HG03039 (cell line): ENCODE data around the gene GRIA3.

Experiments used
- ATAC-seq: cut with Tn5 transposase; IDR thresholded peaks from one replicate; pipeline ENCODE4 v1.9.1; 2021; ENCODE audit warnings: mild to moderate bottlenecking, moderate library complexity; ENCODE audit not compliant: unreplicated experiment

Gene GRIA3

DNA sequence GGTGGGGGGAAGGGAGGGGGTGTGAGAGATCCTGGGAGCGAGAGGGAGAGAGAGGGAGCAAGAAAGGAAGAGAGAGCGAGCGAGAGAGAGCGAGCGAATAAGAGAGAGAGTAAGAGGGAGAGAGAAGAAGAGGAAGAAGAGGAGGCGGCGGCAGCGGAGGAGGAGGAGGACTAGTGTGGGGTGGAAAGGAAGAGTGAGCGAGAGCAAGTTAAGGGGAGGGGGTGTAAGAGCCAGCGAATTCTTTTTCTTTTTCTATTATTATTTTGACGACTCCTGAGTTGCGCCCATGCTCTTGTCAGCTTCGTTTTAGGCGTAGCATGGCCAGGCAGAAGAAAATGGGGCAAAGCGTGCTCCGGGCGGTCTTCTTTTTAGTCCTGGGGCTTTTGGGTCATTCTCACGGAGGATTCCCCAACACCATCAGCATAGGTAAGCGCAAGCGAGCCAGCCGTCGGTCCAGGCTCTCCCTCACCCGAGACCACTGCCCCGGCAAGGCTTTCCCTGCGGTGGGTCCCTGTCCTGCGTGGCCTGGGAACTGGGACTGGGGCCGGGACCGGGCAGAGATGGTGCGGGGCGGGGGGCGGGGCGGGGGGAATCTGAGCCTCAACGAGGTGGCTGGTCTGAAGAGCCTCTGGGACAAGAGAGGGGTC is at the start of gene GRIA3:
Gene GRIA3, plus strand, starts transcription at position 60 of the 647 bp plus-strand sequence. Its CDS starts 258 bp downstream, at position 318.
- no peak for ATAC-seq

DNA sequence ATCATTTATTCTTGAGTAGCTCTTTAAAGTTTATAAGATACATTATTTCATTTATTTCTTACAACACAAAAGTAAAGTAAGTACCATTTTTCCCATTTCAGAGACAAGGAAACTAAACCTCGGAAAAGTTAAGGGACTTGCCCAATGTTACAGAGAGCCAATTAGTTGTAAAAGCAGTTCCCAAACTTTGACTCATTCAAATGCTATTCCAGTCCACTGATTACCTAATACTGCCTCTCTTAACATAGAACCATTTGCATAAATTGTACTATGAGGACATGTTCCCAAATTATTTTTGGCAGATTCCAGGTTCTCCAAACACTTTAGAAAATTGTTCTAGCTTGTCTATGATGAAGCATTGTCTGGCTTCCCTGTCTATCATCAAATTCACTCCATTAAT is 45.6 kb upstream of the GRIA3 start:
- no peak for ATAC-seq

DNA sequence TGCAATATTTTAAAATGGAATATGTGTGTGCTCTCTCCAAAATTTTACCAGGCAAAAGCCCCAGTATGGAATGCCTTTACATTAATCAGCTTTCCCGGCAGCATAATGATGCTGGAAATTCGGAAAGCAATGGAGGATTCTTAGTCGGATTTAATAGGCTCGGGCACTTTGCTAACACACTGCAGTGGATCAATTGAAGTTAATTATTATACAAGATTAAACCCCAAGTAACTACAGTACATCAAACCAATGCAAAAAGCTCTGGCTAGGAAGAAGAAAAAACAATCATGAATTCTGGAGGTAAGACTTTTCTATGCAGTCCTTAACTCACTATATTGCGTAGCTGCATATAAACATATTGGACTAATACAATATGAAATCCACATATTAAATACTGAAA is 43.6 kb upstream of the GRIA3 start:
- ATAC-seq, result no peak

DNA sequence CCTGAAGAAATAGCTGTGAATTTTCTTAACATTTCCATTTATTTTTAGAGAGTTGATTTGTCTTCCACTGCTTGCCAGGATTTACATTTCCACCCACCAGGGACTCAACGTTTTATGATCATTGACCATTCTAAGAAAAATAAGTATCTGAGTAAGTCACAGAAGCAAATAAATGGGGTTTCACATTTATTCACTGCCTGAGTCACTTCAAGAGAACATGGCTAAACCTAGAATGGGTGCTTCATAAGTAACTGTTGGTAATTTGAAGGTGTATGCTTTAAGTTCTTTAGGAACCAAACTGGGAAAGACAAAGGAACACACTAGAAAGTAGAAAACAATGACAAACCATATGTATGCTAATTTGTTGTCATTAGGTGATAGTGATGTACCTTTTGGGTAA is 43.2 kb upstream of the GRIA3 start:
- ATAC-seq, result no peak

DNA sequence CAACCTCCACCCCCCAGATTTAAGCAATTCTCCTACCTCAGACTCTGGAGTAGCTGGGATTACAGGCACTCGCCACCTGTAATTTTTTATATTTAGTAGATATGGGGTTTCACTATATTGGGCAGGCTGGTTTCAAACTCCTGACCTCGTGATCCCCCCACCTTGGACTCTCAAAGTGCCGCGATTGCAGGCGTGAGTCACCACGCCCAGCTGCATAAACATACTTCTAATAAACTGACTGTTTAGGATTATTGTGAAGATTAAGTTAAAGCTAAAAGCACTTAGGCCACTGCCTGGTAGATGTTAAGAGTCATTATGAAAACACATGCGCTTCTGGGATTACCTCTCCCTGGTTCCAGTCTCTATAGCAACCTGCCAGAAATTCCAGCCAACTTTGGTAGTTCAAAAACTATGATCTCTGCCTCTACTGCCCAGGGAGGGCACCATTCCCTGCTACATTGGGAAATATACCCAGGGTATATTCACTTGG is 30.2 kb upstream of the GRIA3 start:
- ATAC-seq, result no peak

DNA sequence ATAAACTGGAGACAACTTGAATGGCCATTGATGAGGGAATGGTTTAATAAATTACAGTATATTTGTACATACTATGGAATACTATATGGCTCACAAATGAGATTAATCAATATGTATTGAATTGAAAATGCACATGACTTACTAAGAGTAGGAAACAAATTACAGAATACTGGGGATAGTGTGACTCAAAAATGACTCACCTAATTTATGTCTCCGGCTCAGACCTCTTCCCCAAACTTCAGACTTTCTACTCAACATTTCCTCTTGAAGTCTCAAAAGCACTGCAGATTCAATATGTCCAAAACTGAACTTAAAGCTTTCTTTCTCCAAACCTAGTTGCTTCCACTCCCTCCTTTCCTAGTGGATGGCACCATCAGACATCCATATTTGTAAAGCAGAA is 28.8 kb upstream of the GRIA3 start:
- no peak for ATAC-seq

DNA sequence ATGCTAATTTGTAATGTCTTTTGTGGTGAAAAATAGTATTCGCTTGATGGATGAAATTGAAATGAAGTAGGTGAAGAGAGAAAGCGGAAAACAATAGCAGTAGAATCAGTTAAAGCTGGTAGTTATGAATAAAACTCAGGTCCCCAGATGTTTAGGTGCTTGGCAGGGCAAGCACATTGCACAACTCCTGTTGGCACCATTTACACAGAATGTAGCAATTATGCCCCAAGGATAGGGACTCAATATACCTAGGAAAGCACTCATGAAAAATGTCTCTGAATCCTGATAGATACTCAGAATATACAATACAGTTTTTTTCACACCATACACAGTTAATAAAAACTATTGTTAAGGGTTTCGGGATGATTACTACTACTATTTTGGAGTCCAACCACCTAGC is 26.5 kb upstream of the GRIA3 start:
- ATAC-seq, result no peak

DNA sequence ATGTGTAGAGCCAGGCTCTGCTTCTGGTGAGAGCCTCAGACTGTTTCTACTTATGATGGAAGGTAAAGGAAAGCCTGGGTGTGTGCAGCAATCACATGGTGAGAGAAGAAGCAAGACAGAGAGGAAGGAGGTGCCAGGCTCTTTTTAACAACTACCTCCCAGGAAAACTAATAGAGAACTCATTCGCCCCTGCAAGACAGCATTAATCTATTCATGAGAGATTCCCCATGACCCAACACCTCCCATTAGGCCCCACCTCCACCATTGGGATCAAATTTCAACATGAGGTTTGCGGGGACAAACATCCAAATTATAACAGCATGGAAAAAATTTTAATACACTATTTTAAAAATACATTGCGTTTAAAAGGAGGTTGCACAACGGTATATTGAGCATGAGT is 24.7 kb upstream of the GRIA3 start:
- ATAC-seq, result no peak

DNA sequence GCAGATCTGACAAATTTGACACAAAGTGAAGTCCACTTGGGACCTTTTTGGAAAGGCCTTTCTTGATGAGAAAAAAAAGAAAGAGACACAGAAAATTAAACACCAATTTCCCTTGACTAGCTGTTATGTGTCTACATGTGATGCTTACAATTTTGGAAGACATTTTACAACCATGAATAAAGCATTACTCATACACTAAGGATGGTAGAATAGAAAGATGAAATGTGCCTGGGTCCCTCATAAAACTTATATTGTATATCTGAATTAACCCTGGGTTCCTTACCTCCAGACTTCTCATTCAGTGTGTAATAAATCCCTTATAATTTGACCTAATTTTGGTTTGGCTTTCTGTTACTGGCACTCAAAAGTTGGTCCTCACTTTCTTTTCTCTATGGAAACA is 16.5 kb upstream of the GRIA3 start:
- ATAC-seq, result no peak

DNA sequence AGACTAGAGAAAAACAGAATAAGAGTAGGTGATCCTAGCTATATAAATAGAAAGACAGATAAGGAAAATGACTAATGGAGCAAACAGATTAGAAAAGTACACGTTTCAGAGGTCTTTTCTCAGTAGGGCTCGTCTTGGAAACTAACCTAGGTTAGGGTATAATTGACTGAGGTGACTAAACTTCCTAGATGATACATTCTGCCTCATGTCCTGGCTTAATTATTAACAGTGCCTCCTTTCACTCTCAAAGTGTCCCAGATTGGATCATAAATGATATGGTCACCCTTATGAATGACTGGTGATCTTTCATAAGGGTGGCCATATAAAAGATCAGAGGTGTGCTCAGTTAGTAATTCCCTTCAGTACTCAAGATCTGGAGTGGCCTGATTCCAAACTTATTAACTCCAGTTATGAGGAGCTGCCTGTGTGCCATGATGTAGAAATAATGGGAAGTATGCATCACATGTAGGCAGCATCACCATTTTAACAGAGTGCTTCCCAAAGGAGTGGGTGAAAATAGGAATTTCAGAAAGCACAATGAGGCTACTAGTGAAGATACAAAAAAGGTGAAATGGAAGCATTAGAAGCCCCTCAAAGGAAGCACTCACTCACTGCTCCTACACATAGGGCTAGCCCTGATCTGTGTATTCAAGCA is 14.7 kb upstream of the GRIA3 start:
- no peak for ATAC-seq

DNA sequence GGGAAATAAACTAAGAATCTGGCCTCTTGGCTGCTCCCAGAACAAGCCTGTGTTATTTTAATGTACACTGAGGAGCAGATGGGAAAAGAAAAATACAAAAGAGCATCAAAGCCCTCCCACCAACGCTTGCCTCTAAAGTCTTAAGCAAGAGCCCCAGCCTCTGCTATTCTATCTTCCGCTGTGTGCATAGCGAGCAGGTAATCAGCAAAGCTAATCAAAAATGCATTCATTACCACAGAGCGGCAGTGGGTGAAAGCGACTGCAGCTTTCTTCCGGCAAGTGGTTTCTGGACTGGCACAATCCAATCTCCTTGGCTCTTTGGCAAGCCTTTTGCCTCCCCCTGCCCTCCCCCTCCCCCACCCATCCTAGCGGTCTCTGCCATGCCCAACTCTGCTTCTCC is 13.5 kb upstream of the GRIA3 start:
- no peak for ATAC-seq

DNA sequence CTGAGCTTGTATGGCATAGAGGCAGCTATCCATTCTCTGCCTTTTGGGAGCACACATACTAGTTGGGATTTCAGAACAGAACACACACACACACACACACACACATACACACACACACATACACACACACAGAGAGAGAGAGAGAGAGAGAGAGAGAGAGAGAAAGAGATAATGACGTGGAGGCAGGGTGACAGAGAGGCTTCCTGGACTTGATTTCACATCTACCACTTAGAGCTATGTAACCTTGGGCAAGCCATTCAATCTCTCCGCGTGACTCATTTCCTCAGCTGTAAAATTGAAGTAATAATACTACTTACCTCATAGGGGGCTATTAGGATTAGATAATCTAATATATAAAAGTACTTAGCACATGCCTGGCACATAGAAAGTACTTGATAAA is 12.3 kb upstream of the GRIA3 start:
- ATAC-seq, result no peak

DNA sequence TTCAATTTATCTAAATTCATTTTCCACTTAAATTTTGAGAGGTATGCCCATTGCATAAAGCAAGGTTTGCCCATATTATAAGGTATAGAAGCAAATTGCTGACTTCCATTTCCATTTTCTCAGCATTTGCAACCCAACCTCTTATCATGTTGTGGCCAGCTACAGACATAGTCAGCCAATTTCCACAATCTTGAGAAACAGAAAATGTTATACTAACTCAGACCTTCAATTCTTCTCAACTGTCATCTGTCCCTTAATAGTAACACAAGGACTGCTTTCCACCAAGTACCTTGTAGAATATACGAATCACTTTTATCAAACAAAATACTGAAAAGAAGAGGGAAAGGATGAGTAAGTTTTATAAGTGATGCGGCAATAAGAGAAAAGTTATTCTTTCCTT is 11.2 kb upstream of the GRIA3 start:
- ATAC-seq, result no peak

DNA sequence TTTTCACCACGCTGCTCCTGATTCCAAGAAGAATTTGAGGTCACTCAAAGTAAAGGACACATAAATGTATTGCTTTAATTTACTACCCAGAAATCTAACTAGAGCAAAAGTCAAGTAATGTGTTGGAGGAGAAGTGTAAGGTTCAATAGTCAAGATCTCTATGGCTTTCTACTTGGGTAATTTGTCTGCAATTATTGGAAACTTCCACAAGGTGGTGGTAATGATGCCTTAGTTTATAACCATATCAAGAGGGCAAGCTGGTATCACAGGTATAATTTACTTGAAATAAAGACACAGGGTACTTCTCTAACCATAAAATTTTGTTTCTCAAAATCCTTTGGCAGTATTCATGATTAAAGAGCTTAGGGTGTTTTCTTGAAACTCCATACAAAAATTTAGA is 10.2 kb upstream of the GRIA3 start:
- ATAC-seq, result no peak

DNA sequence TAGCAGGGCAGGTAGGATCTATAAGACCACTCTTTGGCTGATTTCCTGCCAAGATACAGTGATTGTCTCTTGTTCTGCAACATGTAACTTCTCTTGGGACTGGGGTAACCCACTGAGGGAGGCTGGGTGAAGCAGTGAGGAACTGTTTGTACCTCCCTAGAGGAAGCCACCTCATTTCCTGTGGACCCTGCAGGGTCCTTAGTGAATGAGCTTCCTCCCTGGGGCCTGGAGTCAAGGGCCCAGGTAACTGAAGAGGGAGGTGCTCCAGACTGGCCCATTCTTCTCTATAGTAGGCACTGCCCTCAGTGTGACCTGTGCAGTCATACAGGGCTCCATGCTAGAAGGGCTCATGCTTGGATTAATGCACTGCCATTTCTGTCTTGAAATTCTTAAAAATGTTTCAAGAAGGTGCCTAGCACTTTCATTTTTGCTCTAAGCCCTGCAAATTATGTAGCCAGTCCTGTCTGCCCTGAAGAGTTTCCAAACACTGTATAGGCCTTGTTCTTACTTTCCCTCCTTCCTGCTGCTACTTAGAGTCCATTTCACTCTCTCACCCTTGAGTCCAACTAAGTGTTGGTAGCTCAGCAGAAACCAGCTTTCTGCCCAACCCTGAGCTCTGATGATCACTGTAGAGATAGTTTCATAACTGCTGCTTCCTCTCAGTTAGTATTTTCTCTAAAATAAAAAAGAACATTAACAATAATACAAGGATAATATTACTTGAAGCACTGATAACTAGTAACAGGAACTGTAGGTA is 8.5 kb upstream of the GRIA3 start:
- no peak for ATAC-seq

DNA sequence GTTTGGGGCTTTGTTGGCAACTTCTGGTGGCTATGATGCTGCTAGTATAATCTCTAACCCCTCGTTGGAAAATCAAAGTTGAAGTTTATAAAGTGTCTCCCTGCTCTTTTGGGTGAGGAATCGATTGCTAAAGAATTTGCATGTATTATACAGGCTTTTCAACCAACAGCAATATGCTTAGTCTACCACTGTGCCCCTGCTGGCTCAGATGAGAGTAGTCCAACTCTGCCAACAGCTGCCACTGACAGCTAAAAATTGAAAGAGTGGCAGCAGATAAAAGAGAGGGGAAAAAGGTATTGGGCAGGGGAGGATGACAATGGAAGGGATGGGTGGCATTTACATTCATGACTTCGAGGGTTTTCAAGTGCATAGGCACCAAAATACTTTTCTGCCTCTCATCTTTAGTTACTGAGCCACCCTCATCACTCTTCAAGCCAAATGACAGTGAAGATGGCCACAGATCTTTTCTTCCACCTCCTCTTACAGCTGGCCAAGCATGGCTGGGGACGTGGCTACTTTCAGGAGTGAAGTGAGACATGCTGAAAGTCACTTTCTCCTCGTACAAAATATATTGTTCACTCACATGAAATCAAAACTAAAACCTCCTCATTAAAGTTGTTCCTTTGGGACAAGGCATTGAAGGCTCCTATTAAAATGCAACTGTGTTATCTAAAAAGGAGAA is 2.7 kb upstream of the GRIA3 start:
- ATAC-seq, result no peak

DNA sequence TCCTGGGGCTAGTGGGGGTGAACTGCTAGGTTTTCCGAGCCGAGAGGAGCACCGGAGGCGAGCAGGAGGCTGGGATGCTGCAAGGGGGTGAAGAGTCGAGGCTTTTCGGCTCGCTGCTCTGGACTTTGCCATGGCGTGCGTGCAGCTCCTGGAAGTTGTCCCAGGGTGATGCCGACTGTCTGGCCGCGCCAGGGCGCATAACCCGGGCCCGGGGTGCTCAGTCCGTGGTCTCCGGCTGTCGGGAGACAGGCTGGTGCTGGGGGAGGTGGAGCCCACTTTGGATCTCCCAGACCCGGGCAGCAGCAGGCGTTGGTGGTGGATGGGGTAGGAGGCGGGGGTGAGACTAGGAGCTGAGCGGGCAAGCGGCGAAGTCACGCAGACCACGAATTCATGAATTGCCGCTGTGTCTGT is 793 bp downstream of the GRIA3 start:
- no peak for ATAC-seq

DNA sequence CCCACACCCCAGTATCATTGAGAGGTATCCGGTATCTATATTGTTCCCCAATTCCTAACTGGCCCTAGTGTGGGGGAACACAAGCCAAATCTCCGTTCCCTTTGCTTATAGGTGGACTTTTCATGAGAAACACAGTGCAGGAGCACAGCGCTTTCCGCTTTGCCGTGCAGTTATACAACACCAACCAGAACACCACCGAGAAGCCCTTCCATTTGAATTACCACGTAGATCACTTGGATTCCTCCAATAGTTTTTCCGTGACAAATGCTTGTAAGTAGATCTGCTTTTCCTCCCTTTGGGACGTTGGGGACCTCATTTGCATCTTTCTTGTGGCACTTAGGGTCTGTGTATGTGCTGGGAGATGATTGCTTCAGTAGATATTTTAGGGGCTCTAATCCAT is 1.6 kb downstream of the GRIA3 start:
- ATAC-seq, result no peak

DNA sequence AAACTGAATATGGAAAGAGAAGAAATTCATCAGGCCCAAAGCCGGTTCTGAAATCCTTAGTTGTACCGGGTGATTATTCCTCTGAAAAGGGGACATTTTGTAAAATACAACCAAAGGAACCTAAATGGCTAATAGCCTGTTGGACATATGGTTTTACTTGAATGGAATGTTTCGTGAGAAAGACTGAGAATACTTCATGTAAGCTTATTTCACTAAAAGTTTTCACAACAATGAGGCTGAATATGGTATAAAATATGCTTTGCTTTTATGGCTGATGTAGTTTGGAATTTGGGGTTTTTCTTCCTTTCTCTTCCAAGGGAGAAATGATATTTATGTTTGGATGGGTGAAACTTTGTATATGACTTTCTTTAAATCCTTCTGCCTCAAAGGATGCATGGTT is 2.7 kb downstream of the GRIA3 start:
- no peak for ATAC-seq

DNA sequence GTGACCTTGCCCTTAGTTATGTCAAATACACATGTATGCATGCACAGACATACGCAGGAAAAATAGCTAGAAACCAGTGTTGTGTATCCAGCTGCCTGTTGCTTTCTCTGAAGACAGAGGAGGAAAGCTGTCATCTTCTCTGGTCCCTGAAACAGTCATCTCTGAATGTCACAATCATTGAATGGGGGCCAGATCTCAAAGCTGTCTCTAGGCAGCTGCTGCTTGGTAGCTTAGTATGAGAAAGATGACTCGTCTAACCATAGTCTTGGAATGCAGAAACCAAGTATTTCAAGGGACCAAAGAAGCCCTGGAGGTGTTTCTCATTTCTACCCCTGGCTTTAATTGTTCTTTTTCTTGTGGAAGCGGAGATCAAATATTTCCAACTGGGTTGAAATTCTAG is 4.0 kb downstream of the GRIA3 start:
- ATAC-seq, result no peak

DNA sequence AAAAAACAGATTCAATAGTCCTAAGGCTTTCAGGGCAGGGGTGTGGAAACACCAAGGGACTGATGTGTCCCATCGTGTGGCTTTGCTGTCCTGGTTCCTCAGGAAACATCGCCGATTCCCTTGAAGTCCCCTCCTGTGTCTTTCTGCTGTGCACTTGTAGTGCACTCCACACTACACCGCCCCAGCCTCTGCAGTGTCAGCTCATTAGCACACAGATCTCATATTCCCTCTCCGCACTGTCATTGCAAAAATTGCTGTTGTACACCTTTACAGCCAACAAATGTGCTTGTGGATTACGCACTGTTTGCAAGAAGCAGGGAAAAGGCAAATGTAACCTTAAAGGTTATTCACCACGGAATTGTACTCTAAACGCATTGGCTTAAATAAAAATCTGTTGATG is 5.3 kb downstream of the GRIA3 start:
- no peak for ATAC-seq

DNA sequence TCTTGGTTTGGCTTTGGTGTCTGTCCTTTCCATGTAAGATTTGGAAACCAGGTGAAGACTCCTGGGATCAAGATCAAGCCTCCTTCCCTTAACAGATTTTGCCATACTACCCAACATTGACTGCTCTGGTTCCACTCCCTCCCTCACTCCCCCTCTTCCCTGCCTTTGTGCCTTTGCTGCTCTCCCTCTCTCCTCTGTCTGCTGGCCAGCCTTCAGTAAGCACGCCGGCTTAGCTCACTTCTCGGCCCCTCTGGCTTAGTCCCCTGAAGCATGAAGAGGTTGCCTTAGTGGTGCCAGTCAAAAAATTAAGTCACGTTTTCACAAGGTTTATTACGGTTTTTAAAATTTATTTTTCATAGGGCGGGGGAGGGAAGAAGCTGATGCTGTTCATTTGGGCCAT is 6.0 kb downstream of the GRIA3 start:
- no peak for ATAC-seq
